Fibroblast of lung (primary cell): Measurements from ENCODE around the gene AK8. TPM values are rescaled to one million over a fixed set of nuclear protein-coding genes. Genes with fewer than 3 reads are reported as not detected.

ENCODE experiments used
- DNase-seq, 2 donors: peaks; one replicate each; pipeline versions ENCODE4 v3.0.0 to v3.0.0-alpha.2; 2010; ENCODE audit warnings: low read depth in 2 of 2
- H2AFZ ChIP-seq: 2 replicates; pipeline ENCODE4 v1.5.1; 2012; ENCODE audit warnings: low read length, control low read depth, inconsistent platforms
- H3K27ac ChIP-seq: 2 replicates; pipeline ENCODE4 v1.5.1; 2011; ENCODE audit warnings: low read length, control low read depth; ENCODE audit not compliant: insufficient read depth
- H3K27me3 ChIP-seq: 2 replicates; pipeline ENCODE4 v1.5.1; 2011; ENCODE audit warnings: mild to moderate bottlenecking, low read length; ENCODE audit not compliant: control insufficient read depth, insufficient read depth
- H3K36me3 ChIP-seq: 2 replicates; pipeline ENCODE4 v1.5.1; 2011; ENCODE audit warnings: low read length; ENCODE audit not compliant: control insufficient read depth, insufficient read depth
- H3K4me1 ChIP-seq: 2 replicates; pipeline ENCODE4 v1.5.1; 2011; ENCODE audit warnings: low read length; ENCODE audit not compliant: control insufficient read depth, insufficient read depth; ENCODE audit errors: extremely low read depth
- H3K4me2 ChIP-seq: 2 replicates; pipeline ENCODE4 v1.5.1; 2011; ENCODE audit warnings: low read length, control low read depth; ENCODE audit not compliant: insufficient read depth; ENCODE audit errors: extremely low read depth
- H3K4me3 ChIP-seq, 4 experiments: fragments of 200-600 bp in 1 of 4; sonication (generic) in 1 of 4; replicated peaks in 1 of 4; 2 replicates each; pipeline ENCODE4 v1.5.1; 2011 to 2016; ENCODE audit warnings: low read length in 4 of 4, low read depth in 3 of 4, mild to moderate bottlenecking in 3 of 4, control low read depth in 2 of 4, inconsistent platforms in 1 of 4, mixed read lengths in 1 of 4; ENCODE audit not compliant: insufficient read depth in 1 of 4; ENCODE audit errors: control extremely low read depth in 1 of 4
- H3K79me2 ChIP-seq: 2 replicates; pipeline ENCODE4 v1.5.1; 2012; ENCODE audit warnings: mild to moderate bottlenecking, low read length, inconsistent platforms; ENCODE audit not compliant: control insufficient read depth, insufficient read depth
- H3K9ac ChIP-seq: 2 replicates; pipeline ENCODE4 v1.5.1; 2011; ENCODE audit warnings: mild to moderate bottlenecking, low read length, control low read depth; ENCODE audit not compliant: insufficient read depth
- H3K9me3 ChIP-seq: 2 replicates; pipeline ENCODE4 v1.5.1; 2012; ENCODE audit warnings: low read depth, low read length; ENCODE audit not compliant: control insufficient read depth, insufficient read depth
- H4K20me1 ChIP-seq: 2 replicates; pipeline ENCODE4 v1.5.1; 2011; ENCODE audit warnings: low read length; ENCODE audit not compliant: control insufficient read depth, insufficient read depth; ENCODE audit errors: extremely low read depth
- EZH2 ChIP-seq: IDR thresholded peaks from 2 replicates; pipeline ENCODE4 v1.5.1; 2012; ENCODE audit warnings: low read length, control low read depth, mild to moderate bottlenecking; ENCODE audit errors: missing control alignments
- polyA plus RNA-seq, 2 donors: library from polyadenylated mRNA; depleted of rRNA in 1 of 2; stranded (reverse) in 1 of 2; unstranded in 1 of 2; fragments of >200 nt; gene quantifications; 2 replicates each; pipeline ENCODE4 v1.2.1, GENCODE V29; 2011 to 2012; ENCODE audit warnings: missing spikeins in 1 of 2
- total RNA-seq: library from RNA; depleted of rRNA; stranded (reverse); fragments of >200 nt; gene quantifications from 2 replicates; pipeline ENCODE4 v1.2.1, GENCODE V29; 2014
- TF ChIP-seq, protein P1 (sequence below), 2 donors: IDR thresholded peaks in 1 of 2; conservative IDR thresholded peaks in 1 of 2; 1 replicate in 1 of 2; 2 replicates in 1 of 2; pipeline ENCODE4 v1.5.1; 2011 to 2012; ENCODE audit warnings: low read length in 2 of 2, control low read depth in 1 of 2, inconsistent platforms in 1 of 2, low read depth in 1 of 2, mild to moderate bottlenecking in 1 of 2

Gene AK8
- total and polyA plus RNA-seq, 2 donors (not counting 1 experiment from before 2014, with no cell fraction given), result 0.17 to 0.50 TPM

DNA sequence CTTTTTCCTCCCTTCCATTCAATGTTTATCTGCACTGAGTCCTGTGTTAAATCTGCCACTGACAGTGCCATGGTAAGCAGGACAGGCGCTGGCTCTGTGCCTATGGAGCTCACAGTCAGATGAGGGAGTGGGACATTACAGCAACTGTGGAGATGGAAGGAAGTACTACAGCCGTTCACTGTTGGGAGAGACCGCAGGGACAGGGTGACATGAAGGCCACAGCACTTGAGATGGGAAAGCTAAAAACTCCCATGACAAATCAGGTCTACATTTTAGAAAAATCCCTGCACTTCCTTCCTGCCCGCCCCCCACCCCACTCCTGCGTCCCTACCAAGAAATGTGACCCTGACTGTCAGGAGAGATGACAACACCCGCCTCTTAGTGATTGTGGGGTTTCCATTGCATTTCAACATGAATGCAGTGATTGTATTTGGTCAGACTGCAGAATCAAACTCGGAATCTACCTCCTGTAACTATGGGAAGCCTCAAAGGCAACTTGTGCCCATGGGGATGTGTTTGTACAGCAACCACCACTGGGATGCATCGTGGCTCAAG lies 151.4 kb downstream of the AK8 start:
- Histone ChIP-seq H2AFZ (no peak overlapping the region), H3K27me3 (peaks cover 2% of the 10 kb centered on the region), H3K79me2 (no peaks in the 10 kb centered on the region), H3K4me3 (no peak overlapping the region), H3K36me3 (no peaks in the 10 kb centered on the region), H4K20me1 (no peaks in the 10 kb centered on the region), H3K4me1 (no peaks in the 10 kb centered on the region), H3K4me2 (no peak overlapping the region), H3K27ac (no peak overlapping the region), H3K9ac (no peak overlapping the region), H3K9me3 (no peaks in the 10 kb centered on the region)
- TF ChIP-seq, protein P1, sequence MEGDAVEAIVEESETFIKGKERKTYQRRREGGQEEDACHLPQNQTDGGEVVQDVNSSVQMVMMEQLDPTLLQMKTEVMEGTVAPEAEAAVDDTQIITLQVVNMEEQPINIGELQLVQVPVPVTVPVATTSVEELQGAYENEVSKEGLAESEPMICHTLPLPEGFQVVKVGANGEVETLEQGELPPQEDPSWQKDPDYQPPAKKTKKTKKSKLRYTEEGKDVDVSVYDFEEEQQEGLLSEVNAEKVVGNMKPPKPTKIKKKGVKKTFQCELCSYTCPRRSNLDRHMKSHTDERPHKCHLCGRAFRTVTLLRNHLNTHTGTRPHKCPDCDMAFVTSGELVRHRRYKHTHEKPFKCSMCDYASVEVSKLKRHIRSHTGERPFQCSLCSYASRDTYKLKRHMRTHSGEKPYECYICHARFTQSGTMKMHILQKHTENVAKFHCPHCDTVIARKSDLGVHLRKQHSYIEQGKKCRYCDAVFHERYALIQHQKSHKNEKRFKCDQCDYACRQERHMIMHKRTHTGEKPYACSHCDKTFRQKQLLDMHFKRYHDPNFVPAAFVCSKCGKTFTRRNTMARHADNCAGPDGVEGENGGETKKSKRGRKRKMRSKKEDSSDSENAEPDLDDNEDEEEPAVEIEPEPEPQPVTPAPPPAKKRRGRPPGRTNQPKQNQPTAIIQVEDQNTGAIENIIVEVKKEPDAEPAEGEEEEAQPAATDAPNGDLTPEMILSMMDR (conservative IDR thresholded peaks at IDR 0.05 in 1 of 2, IDR thresholded peaks at IDR 0.05 in 1 of 2; ENCODE audit: low read depth in 1 of 2, low read length in 2 of 2), result no peak
- TF ChIP-seq EZH2, result no peak
- no peak for DNase-seq

DNA sequence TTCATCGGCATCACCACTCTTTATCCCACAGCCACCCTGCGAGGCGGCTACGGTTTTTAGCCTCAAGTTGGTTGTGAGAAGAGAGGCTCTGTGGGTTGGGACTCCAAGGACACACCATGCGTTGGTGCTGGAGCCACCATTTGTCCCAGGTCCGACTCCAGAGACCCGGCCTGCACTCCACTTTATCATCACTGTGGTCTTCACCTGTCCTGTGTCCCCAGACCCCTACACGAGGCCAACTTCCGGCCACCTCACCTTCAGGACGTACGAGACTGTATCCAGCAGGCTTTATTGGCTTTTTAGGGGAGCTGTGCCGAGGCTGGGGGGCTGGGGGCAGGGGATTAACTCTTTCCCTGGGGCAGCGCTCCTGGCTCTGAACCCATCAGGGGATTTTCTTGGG lies 152.8 kb downstream of the AK8 start:
- TF ChIP-seq, protein P1 (conservative IDR thresholded peaks at IDR 0.05 in 1 of 2, IDR thresholded peaks at IDR 0.05 in 1 of 2; ENCODE audit: low read depth in 1 of 2, low read length in 2 of 2), result no peak
- no peak for TF ChIP-seq EZH2
- DNase-seq, result no peak

DNA sequence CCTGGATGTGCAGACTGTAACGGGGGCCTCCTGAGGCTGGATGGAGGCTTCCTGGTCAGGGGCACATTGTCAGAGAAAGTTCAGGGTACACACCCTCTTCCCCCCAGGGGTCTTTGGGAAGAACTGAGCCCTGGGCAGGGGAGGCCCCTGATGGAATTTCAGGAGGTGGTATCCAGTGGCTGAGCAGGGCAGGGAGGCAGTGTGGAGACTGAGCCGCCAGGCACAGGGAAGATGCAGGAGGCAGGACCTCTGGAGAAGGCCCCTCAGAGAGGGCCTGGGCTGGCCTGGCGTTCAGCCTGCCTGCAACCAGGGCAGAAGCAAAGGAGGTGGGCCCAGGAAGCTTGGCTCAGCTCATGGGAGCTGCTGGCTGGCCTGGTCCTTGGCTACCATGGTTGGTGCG lies 154.3 kb downstream of the AK8 start:
- no peaks in the 10 kb centered on the region for H3K36me3 ChIP-seq
- no peaks in the 10 kb centered on the region for H4K20me1 ChIP-seq
- H3K27ac ChIP-seq, result no peak overlapping the region
- H3K9ac ChIP-seq, result no peak overlapping the region
- no peak overlapping the region for H3K4me2 ChIP-seq
- H3K9me3 ChIP-seq, result no peaks in the 10 kb centered on the region
- TF ChIP-seq, protein P1 (conservative IDR thresholded peaks at IDR 0.05 in 1 of 2, IDR thresholded peaks at IDR 0.05 in 1 of 2; ENCODE audit: low read depth in 1 of 2, low read length in 2 of 2), result no peak
- TF ChIP-seq EZH2, result no peak
- H3K79me2 ChIP-seq, result no peaks in the 10 kb centered on the region
- H3K4me3 ChIP-seq, result no peak overlapping the region
- no peak for DNase-seq
- H2AFZ ChIP-seq, result no peak overlapping the region
- no peaks in the 10 kb centered on the region for H3K4me1 ChIP-seq
- H3K27me3 ChIP-seq, result no peaks in the 10 kb centered on the region

More for the DNA sequence above, 152.8 kb downstream of the AK8 start:
- Histone ChIP-seq H3K36me3 (no peaks in the 10 kb centered on the region), H3K9me3 (no peaks in the 10 kb centered on the region), H3K4me3 (no peak overlapping the region), H3K9ac (no peak overlapping the region), H3K27me3 (peaks cover 2% of the 10 kb centered on the region), H2AFZ (no peak overlapping the region), H3K4me2 (no peak overlapping the region), H3K79me2 (no peaks in the 10 kb centered on the region), H3K4me1 (no peaks in the 10 kb centered on the region), H3K27ac (no peak overlapping the region), H4K20me1 (no peaks in the 10 kb centered on the region)
